NCI-H2227 (cell line): ENCODE measurements around the gene PILRB.

ENCODE experiments used
- DNase-seq: peaks from one replicate; lab custom pipeline; 2025; ENCODE audit not compliant: unreplicated experiment; lab: John Stamatoyannopoulos, UW

PILRB gene

DNA sequence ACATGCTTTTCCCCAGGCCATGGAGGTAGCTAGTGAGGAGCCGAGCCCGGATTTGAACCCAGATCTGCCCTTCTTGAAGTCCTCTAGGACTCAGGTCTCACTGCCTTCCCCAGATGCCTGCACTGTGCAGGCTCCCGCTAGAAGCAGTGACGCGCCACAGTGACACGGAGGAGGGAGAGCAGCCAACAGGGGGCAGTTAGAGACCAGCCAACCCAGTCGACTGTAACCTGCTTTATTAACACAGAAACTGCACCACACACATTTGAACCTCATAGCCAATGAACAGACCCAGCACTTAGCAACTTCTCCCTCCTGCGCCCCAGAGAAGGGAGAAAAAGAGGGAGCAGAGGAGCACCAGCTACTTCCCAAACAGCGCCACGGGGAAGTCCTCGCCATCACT lies 42.7 kb downstream of the PILRB start:
- no peak for DNase-seq

DNA sequence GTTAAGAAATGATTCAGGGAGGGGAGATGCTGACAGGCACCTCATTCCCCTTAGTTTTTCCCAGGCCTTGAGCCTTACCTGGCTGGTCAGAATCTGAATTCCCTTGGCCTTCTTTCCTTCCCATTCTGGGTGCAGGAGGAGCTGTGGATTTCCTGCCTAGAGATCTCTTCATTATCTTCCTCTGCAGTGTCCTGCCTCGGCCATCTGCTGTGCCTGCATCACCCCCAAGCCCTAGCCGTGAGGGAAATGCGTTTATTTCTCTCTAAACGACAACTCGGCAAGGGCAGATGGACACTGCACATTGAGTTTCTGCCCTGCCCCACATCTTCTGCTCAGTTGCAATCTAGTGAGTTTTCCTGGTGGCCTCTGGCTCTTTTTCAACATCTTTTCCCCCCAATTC lies 43.9 kb downstream of the PILRB start:
- DNase-seq = no peak

DNA sequence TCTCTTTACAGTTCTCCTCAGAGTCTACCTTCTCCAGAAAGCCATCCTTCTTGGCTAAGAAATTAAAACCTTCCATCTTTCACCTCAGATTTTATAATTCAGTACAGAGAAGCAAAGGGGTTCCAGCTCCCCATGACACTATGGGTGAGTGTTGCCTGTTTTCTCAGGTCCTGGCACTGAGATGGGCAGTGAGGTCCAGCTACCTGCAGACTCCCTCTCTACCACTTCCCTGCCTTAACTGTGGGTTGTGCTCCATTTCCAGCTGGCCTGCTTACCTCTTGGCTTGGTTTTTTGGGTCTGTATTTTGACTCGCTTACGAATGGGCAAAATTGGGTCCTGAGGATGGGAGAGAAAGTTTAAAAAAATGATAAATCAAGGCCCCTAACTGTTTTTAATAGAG lies 44.3 kb downstream of the PILRB start:
- no peak for DNase-seq

DNA sequence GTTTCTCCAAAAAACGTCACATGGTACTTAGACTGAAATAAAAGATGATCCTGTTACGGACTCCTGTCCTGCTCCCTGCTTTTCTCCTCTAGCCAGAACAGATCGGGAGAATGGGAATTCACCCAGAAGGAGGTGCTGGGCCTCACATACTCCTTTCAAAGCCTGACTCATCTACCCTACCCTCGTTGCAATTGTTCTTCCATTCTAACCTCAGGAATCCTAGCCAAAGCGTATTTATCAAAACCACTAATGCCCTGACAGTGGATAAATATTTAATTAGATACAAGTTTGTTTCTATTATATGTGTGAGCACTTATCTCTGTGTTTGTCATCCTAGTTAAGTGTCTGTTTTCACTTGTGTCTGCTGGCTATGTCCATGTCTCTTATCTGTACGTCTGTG lies 48.9 kb downstream of the PILRB start:
- no peak for DNase-seq

DNA sequence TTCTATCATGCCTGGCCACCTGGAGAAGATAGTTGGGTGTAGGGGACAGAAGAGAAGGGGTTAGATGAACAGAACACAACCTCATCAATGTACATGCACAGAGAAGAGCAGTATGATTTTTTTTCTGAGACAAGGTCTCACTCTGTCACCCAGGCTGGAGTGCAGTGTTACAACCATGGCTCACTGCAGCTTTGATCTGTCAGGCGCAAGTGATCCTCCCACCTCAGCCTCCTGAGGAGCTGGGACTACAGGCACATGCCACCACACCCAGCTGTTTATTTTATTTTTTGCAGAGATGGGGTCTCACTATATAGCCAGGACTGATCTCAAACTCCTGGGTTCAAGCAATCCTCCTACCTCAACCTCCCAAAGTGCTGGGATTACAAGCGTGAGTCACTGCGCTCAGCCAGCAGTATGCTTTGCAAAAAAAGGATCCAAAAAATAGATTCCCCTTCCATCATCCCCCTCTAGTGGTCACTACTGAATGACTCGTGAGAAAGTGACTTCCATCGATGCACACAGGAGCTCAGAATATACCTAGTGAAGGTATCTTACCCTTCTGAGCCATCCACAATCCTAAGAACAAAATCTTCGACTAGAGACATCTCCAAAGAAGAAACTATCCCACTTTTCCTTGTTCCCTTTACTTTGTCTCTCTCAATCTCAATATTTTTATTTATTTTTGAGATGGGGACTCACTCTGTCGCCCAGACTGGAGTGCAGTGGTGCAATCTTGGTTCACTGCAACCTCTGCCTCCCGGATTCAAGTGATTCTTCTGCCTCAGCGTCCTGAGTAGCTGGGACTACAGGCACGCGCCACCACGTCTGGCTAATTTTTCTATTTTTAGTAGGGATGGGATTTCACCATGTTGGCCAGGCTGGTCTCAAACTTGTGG lies 49.6 kb downstream of the PILRB start:
- DNase-seq = peak; percentile 75

DNA sequence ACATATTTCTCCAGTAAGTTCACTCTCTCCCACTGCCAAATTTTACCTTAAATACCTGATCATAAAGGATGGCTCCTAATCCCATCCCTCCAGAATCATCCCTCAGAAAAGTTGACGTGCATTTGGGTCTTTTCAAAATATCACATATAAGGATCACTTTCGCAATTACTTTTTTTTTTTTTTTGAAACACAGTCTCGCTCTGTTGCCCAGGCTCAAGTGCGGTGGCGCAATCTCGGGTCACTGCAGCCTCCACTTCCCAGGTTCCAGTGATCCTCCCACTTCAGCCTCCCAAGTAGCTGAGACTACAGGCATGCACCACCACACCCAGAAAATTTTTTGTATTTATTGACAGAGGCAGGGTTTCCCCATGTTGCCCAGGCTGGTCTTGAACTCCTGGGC lies 53.2 kb downstream of the PILRB start:
- no peak for DNase-seq

DNA sequence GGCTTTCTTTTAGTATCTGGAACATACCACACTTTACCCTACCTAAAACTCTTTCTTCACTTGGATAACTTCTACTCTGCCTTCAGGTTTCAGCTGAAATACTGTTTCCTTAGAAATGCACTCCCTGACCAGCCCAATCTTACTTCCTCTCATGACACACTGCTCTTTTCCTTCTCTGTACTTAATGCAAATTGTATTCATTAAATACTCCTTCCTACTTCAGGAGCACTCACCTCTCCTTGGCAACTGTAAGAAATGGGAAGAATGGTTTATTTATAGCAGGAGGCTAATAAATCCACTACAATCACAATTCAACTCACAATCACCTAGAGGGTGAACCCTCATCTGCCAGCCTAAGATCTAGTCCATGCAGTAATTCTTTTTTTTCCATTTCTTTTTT lies 55.4 kb downstream of the PILRB start:
- no peak for DNase-seq

DNA sequence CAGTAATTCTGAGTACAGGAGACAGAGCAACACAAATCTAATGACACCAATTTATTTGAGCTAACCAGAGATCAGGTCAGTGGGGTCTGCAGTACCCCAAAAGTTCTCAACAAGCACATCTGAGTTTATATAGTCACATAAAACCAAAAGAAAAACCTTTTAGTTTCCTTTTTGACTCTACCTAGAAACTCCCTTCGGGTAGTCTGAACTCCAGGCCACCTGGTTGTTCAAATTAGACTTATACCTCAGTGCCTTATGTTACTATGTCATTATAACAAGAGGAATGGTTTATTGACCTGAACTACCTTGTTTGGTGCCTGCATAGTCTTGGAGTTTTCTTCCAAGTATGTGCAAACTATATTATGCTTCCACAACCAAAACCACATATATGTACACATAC lies 56.0 kb downstream of the PILRB start:
- DNase-seq = no peak

DNA sequence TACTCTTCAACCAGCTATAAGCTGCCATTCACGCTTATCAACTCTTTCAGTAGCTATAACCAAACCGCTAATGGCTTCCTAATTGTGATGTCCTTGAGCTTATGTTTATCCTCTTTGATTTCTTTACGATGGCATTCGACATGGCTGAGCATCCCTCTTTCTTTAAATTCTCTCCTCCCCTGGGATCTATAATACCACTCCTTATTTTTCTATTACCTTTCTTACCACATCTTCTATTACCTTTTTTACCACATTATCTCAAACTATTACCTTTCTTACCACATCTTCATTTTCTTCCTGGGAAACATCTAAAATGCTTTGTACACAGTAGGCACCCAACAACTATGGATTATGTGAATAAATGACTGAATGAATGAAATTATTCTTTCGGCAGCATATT lies 57.5 kb downstream of the PILRB start:
- DNase-seq = no peak
